GM12872 (cell line): ENCODE measurements around the gene BTLA.

Source experiments
- CTCF ChIP-seq: IDR thresholded peaks from 3 replicates; pipeline ENCODE4 v1.5.1; 2011; ENCODE audit warnings: low read depth, mild to moderate bottlenecking, low read length, moderate library complexity; ENCODE audit not compliant: insufficient read depth

BTLA gene

GRCh38 chr3:112498914-112499711 lies at the start of gene BTLA:
Gene BTLA (minus strand): TSS chr3:112499472. CDS start chr3:112499358, 114 bp downstream.
- TF ChIP-seq CTCF, result no peak

- no peak for TF ChIP-seq CTCF
Observed at GRCh38 chr3:112546216-112546759, 47.0 kb upstream of the BTLA start.

- no peak for TF ChIP-seq CTCF
Observed at GRCh38 chr3:112539825-112540650, 40.8 kb upstream of the BTLA start.

DNA sequence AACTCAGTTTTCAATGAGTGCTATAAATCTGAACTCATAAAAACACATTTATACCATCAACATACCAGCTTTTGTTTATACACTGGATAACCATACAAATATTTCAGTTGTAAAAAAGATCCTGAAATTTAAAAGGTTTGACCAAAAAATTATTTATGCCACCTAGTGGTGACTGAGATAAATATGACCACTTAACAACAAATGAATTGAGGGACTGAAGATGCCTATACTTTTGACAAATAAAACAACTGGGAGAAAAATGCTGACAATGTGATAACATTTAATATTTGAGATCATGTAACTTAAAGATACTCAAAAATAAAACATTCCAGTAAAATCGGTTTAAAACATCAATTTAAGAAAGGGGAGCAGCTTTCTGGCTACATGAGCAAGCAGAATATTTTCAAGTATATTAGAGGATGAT lies 32.1 kb upstream of the BTLA start:
- TF ChIP-seq CTCF, result peak; percentile 30; the same call in 2 of the 3 replicates

GRCh38 chr3:112530573-112530972 lies 31.3 kb upstream of the BTLA start:
- no peak for TF ChIP-seq CTCF

DNA sequence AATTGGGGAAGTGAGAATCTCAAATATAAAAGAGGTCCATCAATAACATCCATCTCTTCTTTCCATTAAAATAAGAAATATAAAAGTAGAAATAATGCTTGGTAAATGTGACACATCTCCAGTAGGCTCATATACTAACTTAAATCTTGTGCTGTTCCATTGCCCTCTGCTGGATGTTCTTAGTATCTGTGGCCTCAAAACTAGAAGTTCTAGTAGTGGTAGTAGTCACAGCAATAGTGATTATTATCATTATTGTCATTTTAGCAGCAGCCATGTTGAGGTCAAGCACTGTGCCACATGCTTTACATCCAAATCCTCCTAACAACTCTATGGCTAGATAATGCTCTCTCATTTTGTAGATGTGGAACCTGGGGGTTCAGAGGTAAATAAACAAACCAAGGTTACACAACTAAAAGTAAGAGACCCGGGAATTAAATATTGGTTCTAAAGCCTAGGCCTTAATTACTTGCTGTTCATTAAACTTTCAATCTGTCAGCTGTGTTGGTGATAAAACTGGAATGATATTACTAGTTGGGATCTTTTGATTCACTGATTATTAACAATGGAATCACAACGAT lies 20.2 kb upstream of the BTLA start:
- TF ChIP-seq CTCF, result peak; percentile 69
